NCI-H460 (cell line): ENCODE results near the gene HLA-B. TPM values are rescaled to one million over a fixed set of nuclear protein-coding genes. Genes with fewer than 3 reads are reported as not detected.
"Not testable (repeated sequence)": the region's sequence is repeated elsewhere in the genome, so short reads cannot be mapped to it uniquely, and the experiment has no call there.

Experiments used
- DNase-seq: peaks from one replicate; pipeline ENCODE4 v3.0.0-alpha.2; 2016; ENCODE audit warnings: low read depth; ENCODE audit errors: extremely low read depth
- polyA plus RNA-seq: library from polyadenylated mRNA; depleted of rRNA; stranded (reverse); fragments of >200 nt; gene quantifications from 2 replicates; pipeline ENCODE4 v1.2.3, GENCODE V29; 2014; cell fraction: nucleus; rRNA removed
- total RNA-seq: library from RNA; depleted of rRNA; stranded (reverse); fragments of >200 nt; shearing (Covaris generic); gene quantifications from 2 replicates; pipeline ENCODE4 v1.2.3, GENCODE V29; 2014; rRNA removed

The HLA-B gene
- total RNA-seq: 125 and 133 TPM in 2 replicates
- 60.6 and 70.6 TPM in 2 replicates for polyA plus RNA-seq

GRCh38 chr6:31356946-31357466 lies at the start of gene HLA-B:
HLA-B (minus strand) TSS chr6:31357179; CDS start chr6:31357158, 21 bp downstream.
- DNase-seq: peak; percentile 66

- DNase-seq: no peak
Measured at GRCh38 chr6:31405996-31406395, 49.0 kb upstream of the HLA-B start.

- not testable (repeated sequence) for DNase-seq
Measured at GRCh38 chr6:31404061-31404364, 47.0 kb upstream of the HLA-B start.

GRCh38 chr6:31403283-31404060 lies 46.5 kb upstream of the HLA-B start, which contains the start of gene MICA:
MICA (plus strand) TSS chr6:31403595; CDS start chr6:31403633, 38 bp downstream.
- peak; percentile 81 for DNase-seq

- DNase-seq: no peak
Measured at GRCh38 chr6:31402324-31403282, 45.6 kb upstream of the HLA-B start.

GRCh38 chr6:31401403-31401802 lies 44.4 kb upstream of the HLA-B start:
- DNase-seq: peak; percentile 30

GRCh38 chr6:31400467-31401289 lies 43.7 kb upstream of the HLA-B start:
- DNase-seq: peak; percentile 38

GRCh38 chr6:31399589-31400466 lies 42.8 kb upstream of the HLA-B start:
- peak; percentile 78 for DNase-seq

GRCh38 chr6:31397901-31398525 lies 41.0 kb upstream of the HLA-B start:
- no peak for DNase-seq

- not testable (repeated sequence) for DNase-seq
Measured at GRCh38 chr6:31397153-31397499, 40.1 kb upstream of the HLA-B start.

- peak; percentile 65 for DNase-seq
Measured at GRCh38 chr6:31396422-31397152, 39.6 kb upstream of the HLA-B start.

GRCh38 chr6:31395832-31396231 lies 38.9 kb upstream of the HLA-B start:
- no peak for DNase-seq

GRCh38 chr6:31394381-31394780 lies 37.4 kb upstream of the HLA-B start:
- DNase-seq: no peak

- DNase-seq: no peak
Measured at GRCh38 chr6:31393932-31394331, 37.0 kb upstream of the HLA-B start.

- not testable (repeated sequence) for DNase-seq
Measured at GRCh38 chr6:31389802-31390132, 32.8 kb upstream of the HLA-B start.

GRCh38 chr6:31388916-31389801 lies 32.2 kb upstream of the HLA-B start:
- not testable (repeated sequence) for DNase-seq

- no peak for DNase-seq
Measured at GRCh38 chr6:31386977-31387376, 30.0 kb upstream of the HLA-B start.
